CD4-positive, CD25-positive, alpha-beta regulatory T cell (primary cell): ENCODE measurements around the gene SLC12A4. TPM values are rescaled to one million over a fixed set of nuclear protein-coding genes. Genes with fewer than 3 reads are reported as not detected.

Experiments used
- ATAC-seq, 2 donors: fragments of 150-1000 bp; cut with Tn5 transposase; one replicate each; pipeline ENCODE4 v1.10.0; 2021; ENCODE audit warnings: low read depth in 2 of 2, moderate number of reproducible peaks in 2 of 2, moderate library complexity in 1 of 2
- DNase-seq, 3 donors: peaks; one replicate each; pipeline versions ENCODE4 v3.0.0 to v3.0.0-alpha.2; 2012 to 2022; ENCODE audit warnings: mixed read lengths in 1 of 3
- H3K27ac ChIP-seq: one replicate; pipeline ENCODE4 v1.7.0; 2013; ENCODE audit warnings: mild to moderate bottlenecking, low read length; ENCODE audit not compliant: insufficient read depth, poor library complexity, severe bottlenecking
- H3K27me3 ChIP-seq: one replicate; pipeline ENCODE4 v1.7.0; 2013; ENCODE audit warnings: low read length; ENCODE audit not compliant: control insufficient read depth, insufficient read depth
- H3K36me3 ChIP-seq: one replicate; pipeline ENCODE4 v1.7.0; 2013; ENCODE audit warnings: mild to moderate bottlenecking, low read length, moderate library complexity; ENCODE audit not compliant: control insufficient read depth, insufficient read depth
- H3K4me1 ChIP-seq: 2 replicates; pipeline ENCODE4 v1.7.0; 2013; ENCODE audit warnings: mild to moderate bottlenecking, low read length; ENCODE audit not compliant: insufficient read depth, control insufficient read depth, poor library complexity, severe bottlenecking
- H3K4me3 ChIP-seq: one replicate; pipeline ENCODE4 v1.7.0; 2013; ENCODE audit warnings: low read depth, mild to moderate bottlenecking, low read length, moderate library complexity
- H3K9me3 ChIP-seq, 2 experiments: 1 replicate in 1 of 2; 2 replicates in 1 of 2; pipeline ENCODE4 v1.7.0; 2013; ENCODE audit warnings: low read length in 2 of 2, mild to moderate bottlenecking in 1 of 2, moderate library complexity in 1 of 2; ENCODE audit not compliant: control insufficient read depth in 2 of 2
- H3K27ac Mint-ChIP-seq, 3 donors: one replicate each; pipeline ENCODE4 v1.8.0; 2020 to 2022; ENCODE audit warnings: mild to moderate bottlenecking in 3 of 3, mixed read lengths in 3 of 3, moderate library complexity in 2 of 3
- H3K27me3 Mint-ChIP-seq: one replicate; pipeline ENCODE4 v1.8.0; 2022; ENCODE audit warnings: mild to moderate bottlenecking, mixed read lengths
- H3K36me3 Mint-ChIP-seq: one replicate; pipeline ENCODE4 v1.8.0; 2020; ENCODE audit warnings: mixed read lengths
- H3K4me1 Mint-ChIP-seq, 4 donors: one replicate each; pipeline ENCODE4 v1.8.0; 2020 to 2022; ENCODE audit warnings: mixed read lengths in 4 of 4, mild to moderate bottlenecking in 1 of 4
- H3K4me3 Mint-ChIP-seq, 4 donors: one replicate each; pipeline ENCODE4 v1.8.0; 2020 to 2022; ENCODE audit warnings: mild to moderate bottlenecking in 4 of 4, mixed read lengths in 4 of 4, moderate library complexity in 3 of 4
- H3K9me3 Mint-ChIP-seq, 7 donors: one replicate each; pipeline ENCODE4 v1.8.0; 2020 to 2022; ENCODE audit warnings: mixed read lengths in 7 of 7, mild to moderate bottlenecking in 3 of 7, moderate library complexity in 2 of 7
- polyA plus RNA-seq, 4 donors: library from polyadenylated mRNA; unstranded; fragments of 300-500 nt; fragmentation: Illumina TruSeq; gene quantifications; one replicate each; pipeline ENCODE4 v1.2.3, GENCODE V29; 2021
- total RNA-seq: library from RNA; stranded (reverse); gene quantifications from one replicate; pipeline ENCODE4 v1.2.3, GENCODE V29; 2022

Gene SLC12A4
- total and polyA plus RNA-seq, 5 donors from 2014 or later: 5.0 to 30.4 (median 6.4) TPM

GRCh38 chr16:67957622-67958021 lies 10.8 kb downstream of the SLC12A4 start:
- peaks cover 0 to 3% (median 0%) of the 10 kb centered on the region in 4 donors for H3K4me1 Mint-ChIP-seq
- H3K9me3 Mint-ChIP-seq: no peaks in the 10 kb centered on the region
- peaks cover 16% of the 10 kb centered on the region for H3K36me3 Mint-ChIP-seq
- Histone ChIP-seq H3K27me3 (no peaks in the 10 kb centered on the region), H3K4me3 (no peak overlapping the region), H3K4me1 (no peaks in the 10 kb centered on the region), H3K27ac (no peak overlapping the region), H3K36me3 (peaks cover 10% of the 10 kb centered on the region), H3K9me3 (no peaks in the 10 kb centered on the region)
- H3K4me3 Mint-ChIP-seq: no peak overlapping the region
- H3K27me3 Mint-ChIP-seq: no peaks in the 10 kb centered on the region
- no peak overlapping the region for H3K27ac Mint-ChIP-seq
- no peak for DNase-seq
- no peak for ATAC-seq

- H3K9me3 ChIP-seq: no peaks in the 10 kb centered on the region
- Mint-ChIP-seq H3K4me1 (peaks cover 0 to 3% (median 0%) of the 10 kb centered on the region in 4 donors), H3K27ac (peak overlapping the region in 1 of 3 donors; percentile 43), H3K27me3 (no peaks in the 10 kb centered on the region), H3K36me3 (peaks cover 16% of the 10 kb centered on the region), H3K4me3 (no peak overlapping the region), H3K9me3 (no peaks in the 10 kb centered on the region)
- DNase-seq (no peak), ATAC-seq (no peak)
- peaks cover 8% of the 10 kb centered on the region for H3K36me3 ChIP-seq
- H3K4me1 ChIP-seq: no peaks in the 10 kb centered on the region
- no peak overlapping the region for H3K27ac ChIP-seq
- H3K4me3 ChIP-seq: no peak overlapping the region
- no peaks in the 10 kb centered on the region for H3K27me3 ChIP-seq
These were observed 13.8 kb downstream of the SLC12A4 start for GRCh38 chr16:67954421-67955196.

GRCh38 chr16:67953641-67954375 lies 14.6 kb downstream of the SLC12A4 start:
- H3K27me3 ChIP-seq: no peaks in the 10 kb centered on the region
- peaks cover 0 to 3% (median 0%) of the 10 kb centered on the region in 4 donors for H3K4me1 Mint-ChIP-seq
- H3K36me3 ChIP-seq: peaks cover 8% of the 10 kb centered on the region
- ATAC-seq (no peak), DNase-seq (no peak)
- no peaks in the 10 kb centered on the region for H3K27me3 Mint-ChIP-seq
- peak overlapping the region in 1 of 3 donors; percentile 49 for H3K27ac Mint-ChIP-seq
- H3K9me3 Mint-ChIP-seq: no peaks in the 10 kb centered on the region
- peaks cover 16% of the 10 kb centered on the region for H3K36me3 Mint-ChIP-seq
- H3K9me3 ChIP-seq: no peaks in the 10 kb centered on the region
- no peak overlapping the region for H3K4me3 ChIP-seq
- H3K27ac ChIP-seq: no peak overlapping the region
- H3K4me1 ChIP-seq: no peaks in the 10 kb centered on the region
- H3K4me3 Mint-ChIP-seq: no peak overlapping the region

GRCh38 chr16:67951485-67951884 lies 17.0 kb downstream of the SLC12A4 start:
- H3K27ac Mint-ChIP-seq: peak overlapping the region in 1 of 3 donors; percentile 84
- no peaks in the 10 kb centered on the region for H3K9me3 ChIP-seq

GRCh38 chr16:67950335-67950843 lies 18.0 kb downstream of the SLC12A4 start:
- ATAC-seq: no peak
- Mint-ChIP-seq H3K27me3 (no peaks in the 10 kb centered on the region), H3K4me3 (no peak overlapping the region), H3K9me3 (no peaks in the 10 kb centered on the region), H3K27ac (peak overlapping the region in 1 of 3 donors; percentile 31), H3K4me1 (no peaks in the 10 kb centered on the region), H3K36me3 (peaks cover 9% of the 10 kb centered on the region)
- Histone ChIP-seq H3K27me3 (no peaks in the 10 kb centered on the region), H3K4me1 (no peaks in the 10 kb centered on the region), H3K36me3 (peaks cover 14% of the 10 kb centered on the region), H3K9me3 (no peaks in the 10 kb centered on the region), H3K27ac (no peak overlapping the region), H3K4me3 (no peak overlapping the region)
- DNase-seq: no peak

More at GRCh38 chr16:67951485-67951884, 17.0 kb downstream of the SLC12A4 start:
- Mint-ChIP-seq H3K4me3 (no peak overlapping the region), H3K9me3 (no peaks in the 10 kb centered on the region), H3K27me3 (no peaks in the 10 kb centered on the region), H3K4me1 (no peaks in the 10 kb centered on the region), H3K36me3 (peaks cover 9% of the 10 kb centered on the region)
- Histone ChIP-seq H3K27ac (no peak overlapping the region), H3K4me3 (no peak overlapping the region), H3K27me3 (no peaks in the 10 kb centered on the region), H3K4me1 (no peaks in the 10 kb centered on the region), H3K36me3 (peaks cover 8% of the 10 kb centered on the region)
- DNase-seq (no peak), ATAC-seq (no peak)

- no peak for ATAC-seq
- no peaks in the 10 kb centered on the region for H3K9me3 ChIP-seq
- Mint-ChIP-seq H3K27ac (no peak overlapping the region), H3K4me1 (no peaks in the 10 kb centered on the region), H3K4me3 (no peak overlapping the region), H3K36me3 (peaks cover 9% of the 10 kb centered on the region), H3K27me3 (no peaks in the 10 kb centered on the region), H3K9me3 (no peaks in the 10 kb centered on the region)
- H3K27ac ChIP-seq: no peak overlapping the region
- no peaks in the 10 kb centered on the region for H3K4me1 ChIP-seq
- no peaks in the 10 kb centered on the region for H3K27me3 ChIP-seq
- H3K36me3 ChIP-seq: peaks cover 14% of the 10 kb centered on the region
- H3K4me3 ChIP-seq: no peak overlapping the region
- DNase-seq: no peak
These were observed 18.8 kb downstream of the SLC12A4 start for GRCh38 chr16:67949645-67950044.

GRCh38 chr16:67948015-67948414 lies 20.4 kb downstream of the SLC12A4 start:
- Mint-ChIP-seq H3K4me3 (no peak overlapping the region), H3K4me1 (no peaks in the 10 kb centered on the region), H3K27me3 (no peaks in the 10 kb centered on the region), H3K9me3 (no peaks in the 10 kb centered on the region), H3K36me3 (peaks cover 5% of the 10 kb centered on the region), H3K27ac (peak overlapping the region in 1 of 3 donors; percentile 52)
- Histone ChIP-seq H3K27me3 (no peaks in the 10 kb centered on the region), H3K4me3 (no peak overlapping the region), H3K27ac (no peak overlapping the region), H3K4me1 (no peaks in the 10 kb centered on the region), H3K9me3 (no peaks in the 10 kb centered on the region), H3K36me3 (peaks cover 12% of the 10 kb centered on the region)
- no peak for DNase-seq
- no peak for ATAC-seq
